GM04504 (cell line): ENCODE measurements around the gene CASTOR1.

Experiments
- DNase-seq: peaks from one replicate; pipeline ENCODE4 v3.0.0-alpha.2; 2012; ENCODE audit warnings: low read depth

CASTOR1 gene

GRCh38 chr22:30297991-30298701, 8.8 kb upstream of the CASTOR1 start:
- DNase-seq: no peak

GRCh38 chr22:30297276-30297990, 8.1 kb upstream of the CASTOR1 start:
- DNase-seq: no peak

GRCh38 chr22:30296833-30297232, 7.5 kb upstream of the CASTOR1 start:
- DNase-seq: no peak

- DNase-seq: no peak
These were observed 7.0 kb upstream of the CASTOR1 start for GRCh38 chr22:30296324-30296723.

GRCh38 chr22:30295576-30295975, 6.3 kb upstream of the CASTOR1 start:
- DNase-seq: no peak

GRCh38 chr22:30294830-30295229, 5.5 kb upstream of the CASTOR1 start:
- no peak for DNase-seq

- DNase-seq: no peak
These were observed 4.8 kb upstream of the CASTOR1 start for GRCh38 chr22:30294066-30294465.

- DNase-seq: no peak
These were observed 3.7 kb upstream of the CASTOR1 start for GRCh38 chr22:30293026-30293425.

- DNase-seq: no peak
These were observed 3.0 kb upstream of the CASTOR1 start for GRCh38 chr22:30292069-30292970.

- DNase-seq: no peak
These were observed 2.0 kb upstream of the CASTOR1 start for GRCh38 chr22:30291058-30291892.

- DNase-seq: no peak
These were observed 1.2 kb upstream of the CASTOR1 start for GRCh38 chr22:30290342-30291057.

- DNase-seq: no peak
These were observed 642 bp upstream of the CASTOR1 start for GRCh38 chr22:30289980-30290313.

- no peak for DNase-seq
These were observed 725 bp downstream of the CASTOR1 start for GRCh38 chr22:30288419-30289140.

GRCh38 chr22:30287648-30288418, 1.5 kb downstream of the CASTOR1 start:
- peak; percentile 80 for DNase-seq

- no peak for DNase-seq
These were observed 2.3 kb downstream of the CASTOR1 start for GRCh38 chr22:30286813-30287647.

GRCh38 chr22:30286331-30286730, 3.0 kb downstream of the CASTOR1 start:
- DNase-seq: no peak

GRCh38 chr22:30285846-30286200, 3.5 kb downstream of the CASTOR1 start:
- DNase-seq: no peak

- DNase-seq: no peak
These were observed 4.0 kb downstream of the CASTOR1 start for GRCh38 chr22:30285176-30285845.
